NCI-H2196 (cell line): ENCODE data around the gene CITED4.

ENCODE experiments used
- DNase-seq: peaks from one replicate; lab custom pipeline; 2025; ENCODE audit not compliant: unreplicated experiment; lab: John Stamatoyannopoulos, UW

The CITED4 gene

GRCh38 chr1:40855513-40855912, 6.7 kb downstream of the CITED4 start:
- no peak for DNase-seq

DNA sequence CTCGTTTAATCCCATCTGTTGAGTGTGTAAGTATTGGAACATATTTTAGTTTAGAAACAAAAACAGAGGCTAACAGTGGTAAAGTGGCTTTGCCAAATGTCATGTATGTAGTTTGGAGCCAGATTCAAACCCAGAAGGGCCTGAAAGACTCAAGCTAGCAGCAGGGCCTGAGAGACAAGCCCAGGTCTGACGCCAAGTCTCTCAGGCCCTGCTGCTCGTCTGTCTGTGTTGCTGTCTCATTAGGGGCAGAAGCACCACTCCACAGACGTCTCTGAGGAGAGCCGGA, 8.3 kb downstream of the CITED4 start:
- DNase-seq, result no peak

DNA sequence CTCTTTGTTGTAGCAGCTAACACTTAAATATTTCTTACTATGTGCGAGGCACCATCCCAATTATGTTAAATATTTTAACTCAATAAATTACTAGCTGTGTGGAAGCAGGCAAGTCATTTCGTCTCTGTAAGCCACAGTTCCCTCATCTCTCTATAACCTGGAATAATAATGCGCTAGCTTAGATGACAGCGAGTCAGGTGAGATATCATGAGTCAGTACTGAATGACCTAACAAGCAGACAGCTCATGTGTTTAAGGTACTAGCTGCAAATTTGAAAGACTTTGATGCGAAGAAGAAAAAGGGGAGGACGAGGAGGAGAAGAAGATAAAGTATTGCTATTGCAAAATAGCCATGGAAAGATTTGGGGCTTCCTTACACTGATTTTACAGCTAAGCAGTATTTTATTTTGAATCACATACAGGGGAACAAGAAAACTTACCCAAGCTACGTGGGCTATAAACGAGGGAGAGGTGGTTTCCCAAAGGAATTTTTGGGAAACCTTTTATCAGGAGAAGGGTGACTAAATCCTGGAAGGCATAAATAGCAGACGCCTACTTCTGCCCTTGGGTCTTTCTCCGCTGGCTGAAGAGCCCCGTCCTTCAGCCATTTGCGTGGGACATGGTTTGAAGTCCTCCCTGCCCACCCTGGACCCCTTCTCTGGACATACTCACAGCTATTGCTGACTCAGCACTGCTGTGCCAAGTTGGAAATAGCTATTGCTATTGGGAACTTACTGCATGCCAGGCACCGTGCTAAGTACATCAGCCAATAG, 8.9 kb downstream of the CITED4 start:
- no peak for DNase-seq

DNA sequence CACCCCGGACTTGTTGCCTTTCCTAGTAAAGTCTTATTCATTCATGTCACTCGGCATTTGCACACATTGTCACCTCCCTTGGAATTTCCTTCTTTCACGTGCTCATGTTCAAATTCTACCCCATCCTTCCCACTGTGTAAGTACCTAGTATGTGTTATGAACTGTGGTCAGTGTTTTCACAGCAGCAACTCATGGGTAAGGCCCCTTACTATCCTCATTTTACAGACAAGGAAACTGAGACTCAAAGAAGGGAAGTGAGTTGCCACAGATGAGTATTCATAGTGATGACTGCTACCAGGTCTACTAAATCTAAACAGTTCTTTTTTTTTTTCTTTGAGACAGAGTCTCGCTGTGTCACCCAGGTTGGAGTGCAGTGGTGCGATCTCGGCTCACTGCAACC, 10.5 kb downstream of the CITED4 start:
- DNase-seq, result no peak

DNA sequence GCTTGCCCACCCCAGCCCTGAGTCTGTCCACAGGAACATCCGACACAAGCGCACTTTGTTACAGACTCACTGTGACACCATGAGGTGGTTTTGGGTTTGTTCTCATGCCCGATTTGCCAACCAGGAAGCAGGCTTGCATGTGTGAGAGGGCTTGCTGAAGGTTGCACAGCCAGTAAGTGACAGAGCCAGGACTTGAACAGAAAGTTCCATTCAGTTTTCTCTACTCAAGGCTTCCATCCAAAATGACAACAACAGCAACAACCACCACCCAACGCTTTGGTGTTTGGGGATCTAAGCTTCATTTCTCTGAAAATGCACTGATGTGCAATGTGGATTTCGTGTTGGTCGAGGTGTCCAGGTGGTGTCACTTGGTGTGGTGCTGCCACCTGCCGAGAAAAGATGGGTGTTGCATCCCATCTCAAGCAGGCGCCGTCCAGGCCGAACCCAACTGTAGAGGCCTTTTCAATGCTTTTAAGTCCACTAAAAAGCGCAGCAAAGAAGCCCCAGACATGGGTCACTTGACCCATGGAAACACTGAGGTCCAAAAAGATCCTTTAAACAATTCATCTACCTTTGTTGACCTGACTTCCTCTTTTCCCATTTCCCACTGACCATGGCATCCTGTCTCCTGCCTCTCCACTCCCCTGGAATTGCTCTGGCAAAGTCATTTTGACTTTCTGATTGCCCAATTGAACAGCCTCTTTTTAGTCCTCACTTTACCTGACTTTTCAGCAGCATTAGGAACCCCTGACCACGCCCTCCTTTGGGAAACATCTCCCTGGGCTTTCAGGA, 12.2 kb downstream of the CITED4 start:
- peak; percentile 71 for DNase-seq

- DNase-seq, result peak; percentile 77
Measured at GRCh38 chr1:40848530-40849189, 13.5 kb downstream of the CITED4 start.

- DNase-seq, result no peak
Measured at GRCh38 chr1:40847023-40847745, 15.0 kb downstream of the CITED4 start.

DNA sequence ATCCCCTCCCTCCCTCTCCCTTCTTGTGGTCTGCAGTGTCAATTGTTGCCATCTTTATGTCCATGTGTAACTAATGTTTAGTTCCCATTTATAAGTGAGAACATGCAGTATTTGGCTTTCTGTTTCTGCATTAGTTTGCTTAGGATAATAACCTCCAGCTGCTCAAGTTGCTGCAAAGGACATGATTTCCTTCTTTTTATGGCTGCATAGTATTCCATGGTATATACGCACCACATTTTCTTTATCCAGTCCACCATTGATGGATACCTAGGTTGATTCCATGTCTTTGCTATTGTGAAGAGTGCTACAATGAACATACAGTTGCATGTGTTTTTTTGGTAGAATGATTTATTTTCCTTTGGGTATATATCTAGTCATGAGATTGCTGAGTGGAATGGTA, 16.3 kb downstream of the CITED4 start:
- no peak for DNase-seq

DNA sequence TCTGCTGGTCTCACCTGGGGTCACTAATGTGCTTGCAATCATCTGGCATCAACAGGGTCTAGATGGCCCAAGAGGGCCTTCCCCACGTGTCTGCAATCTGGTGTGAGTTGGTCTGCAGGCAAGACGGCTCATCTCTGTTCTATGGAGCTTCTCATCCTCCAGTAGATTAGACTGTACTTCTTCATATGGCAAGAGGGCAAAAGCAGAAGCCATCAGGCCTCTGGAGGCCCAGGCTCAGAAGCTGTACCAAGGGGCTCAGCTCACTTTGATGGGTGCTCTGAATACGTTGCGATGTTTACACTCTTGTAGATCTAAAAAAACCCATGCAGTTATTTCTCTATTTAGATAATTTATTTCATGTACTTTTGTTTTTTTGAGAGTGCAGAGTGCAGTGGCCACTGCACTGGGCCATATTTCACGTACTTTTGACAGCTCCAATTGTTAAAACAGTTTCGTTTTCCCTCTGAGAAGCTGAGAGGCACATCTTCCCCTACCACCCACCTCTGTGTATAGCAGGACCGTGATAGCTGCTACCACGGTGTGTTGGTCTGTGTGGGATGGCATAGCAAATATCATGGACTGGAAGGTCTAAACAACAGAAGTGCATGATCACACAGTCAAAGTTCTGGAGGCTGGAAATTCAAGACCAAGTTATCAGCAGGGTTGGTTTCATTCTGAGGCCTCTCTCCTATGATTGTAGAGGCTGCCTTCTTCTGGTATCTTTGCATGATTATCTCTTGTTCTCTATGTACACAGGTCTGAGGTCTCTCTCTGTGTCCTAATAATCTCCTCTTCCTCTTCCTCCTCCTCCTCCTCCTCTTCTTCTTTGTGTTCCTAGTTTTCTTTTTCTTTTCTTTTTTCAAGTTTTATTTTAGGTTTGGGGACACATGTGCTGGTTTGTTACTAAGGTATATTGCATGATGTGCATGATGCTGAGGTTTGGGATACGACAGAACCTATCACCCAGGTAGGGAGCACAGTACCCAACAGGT, 17.0 kb downstream of the CITED4 start:
- no peak for DNase-seq

- DNase-seq, result no peak
Measured at GRCh38 chr1:40844079-40844478, 18.1 kb downstream of the CITED4 start.

DNA sequence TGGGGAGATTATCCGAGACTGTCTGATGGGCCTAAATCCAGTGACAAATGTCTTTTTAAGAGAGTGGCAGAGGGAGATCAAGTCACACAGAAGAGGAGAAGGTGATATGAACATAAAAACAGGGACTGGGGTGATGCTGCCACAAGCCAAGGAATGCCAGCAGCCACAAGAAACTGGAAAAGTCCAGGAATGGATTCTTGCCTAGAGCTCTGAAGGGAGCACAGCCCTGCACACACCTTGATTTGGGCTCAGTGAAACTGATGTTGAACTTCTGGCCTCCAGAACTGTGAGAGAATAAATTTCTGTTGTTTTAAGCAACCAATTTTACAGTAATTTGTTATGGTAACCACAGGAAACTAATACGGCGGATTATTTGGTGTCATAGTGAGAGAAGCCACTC, 19.5 kb downstream of the CITED4 start:
- DNase-seq, result no peak

- no peak for DNase-seq
Measured at GRCh38 chr1:40842207-40842606, 20.0 kb downstream of the CITED4 start.

GRCh38 chr1:40841602-40842001, 20.6 kb downstream of the CITED4 start:
- no peak for DNase-seq

GRCh38 chr1:40840526-40841323, 21.4 kb downstream of the CITED4 start:
- DNase-seq, result no peak

- no peak for DNase-seq
Measured at GRCh38 chr1:40839943-40840335, 22.2 kb downstream of the CITED4 start.

GRCh38 chr1:40838980-40839942, 22.9 kb downstream of the CITED4 start:
- DNase-seq, result no peak

DNA sequence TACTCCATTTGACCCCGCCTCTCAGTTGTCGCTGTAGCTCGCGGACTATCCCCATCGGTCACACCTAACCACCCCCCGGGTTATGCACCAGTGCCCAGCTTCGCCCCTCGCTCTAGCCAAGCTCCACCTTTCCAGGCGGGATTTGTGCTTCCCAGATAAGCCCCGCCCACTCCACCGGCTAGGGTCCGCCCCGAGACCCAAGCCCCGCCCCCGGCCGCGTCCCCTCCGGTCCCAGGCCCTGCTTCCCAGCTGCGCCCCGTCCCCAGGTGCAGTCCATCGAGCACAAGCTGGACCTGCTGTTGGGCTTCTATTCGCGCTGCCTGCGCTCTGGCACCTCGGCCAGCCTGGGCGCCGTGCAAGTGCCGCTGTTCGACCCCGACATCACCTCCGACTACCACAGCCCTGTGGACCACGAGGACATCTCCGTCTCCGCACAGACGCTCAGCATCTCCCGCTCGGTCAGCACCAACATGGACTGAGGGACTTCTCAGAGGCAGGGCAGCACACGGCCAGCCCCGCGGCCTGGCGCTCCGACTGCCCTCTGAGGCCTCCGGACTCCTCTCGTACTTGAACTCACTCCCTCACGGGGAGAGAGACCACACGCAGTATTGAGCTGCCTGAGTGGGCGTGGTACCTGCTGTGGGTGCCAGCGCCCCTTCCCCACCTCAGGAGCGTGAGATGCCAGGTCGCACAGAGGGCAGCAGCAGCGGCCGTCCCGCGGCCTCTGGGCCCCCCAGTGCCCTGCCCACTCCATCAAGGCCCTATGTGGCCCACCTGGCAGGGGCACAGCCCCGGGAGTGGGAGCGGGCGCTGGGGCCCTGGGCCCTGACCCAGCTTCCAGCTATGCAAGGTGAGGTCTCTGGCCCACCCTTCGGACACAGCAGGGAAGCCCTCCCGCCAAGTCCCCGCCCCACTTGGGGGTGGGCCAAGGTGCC, 23.9 kb downstream of the CITED4 start:
- DNase-seq, result no peak
